HG02970 (cell line): Measurements from ENCODE around the gene CST2.
"Not testable (repeated sequence)": the region's sequence is repeated elsewhere in the genome, so short reads cannot be mapped to it uniquely, and the experiment has no call there.

ENCODE experiments used
- ATAC-seq: cut with Tn5 transposase; IDR thresholded peaks from one replicate; pipeline ENCODE4 v1.9.1; 2021; ENCODE audit warnings: mild to moderate bottlenecking, moderate library complexity, moderate number of reproducible peaks; ENCODE audit not compliant: unreplicated experiment, low FRiP score

The CST2 gene

GRCh38 chr20:23826541-23827021 lies at the start of gene CST2:
Gene CST2 (minus strand): TSS chr20:23826729. CDS start chr20:23826660, 69 bp downstream.
- ATAC-seq = no peak

GRCh38 chr20:23875606-23876237 lies 49.2 kb upstream of the CST2 start:
- ATAC-seq = no peak

GRCh38 chr20:23874747-23875146 lies 48.2 kb upstream of the CST2 start:
- ATAC-seq = no peak

- no peak for ATAC-seq
Measured at GRCh38 chr20:23873370-23874015, 47.0 kb upstream of the CST2 start.

GRCh38 chr20:23872065-23872464 lies 45.5 kb upstream of the CST2 start:
- ATAC-seq = no peak

- ATAC-seq = no peak
Measured at GRCh38 chr20:23870461-23870860, 43.9 kb upstream of the CST2 start.

GRCh38 chr20:23869520-23869919 lies 43.0 kb upstream of the CST2 start:
- no peak for ATAC-seq

GRCh38 chr20:23868321-23868720 lies 41.8 kb upstream of the CST2 start:
- ATAC-seq = no peak

GRCh38 chr20:23867152-23867776 lies 40.7 kb upstream of the CST2 start:
- no peak for ATAC-seq

- ATAC-seq = not testable (repeated sequence)
Measured at GRCh38 chr20:23860771-23861170, 34.2 kb upstream of the CST2 start.

GRCh38 chr20:23857962-23858595 lies 31.6 kb upstream of the CST2 start:
- no peak for ATAC-seq

GRCh38 chr20:23856736-23857135 lies 30.2 kb upstream of the CST2 start:
- no peak for ATAC-seq

- no peak for ATAC-seq
Measured at GRCh38 chr20:23856226-23856625, 29.7 kb upstream of the CST2 start.

- no peak for ATAC-seq
Measured at GRCh38 chr20:23841693-23842092, 15.2 kb upstream of the CST2 start.

- no peak for ATAC-seq
Measured at GRCh38 chr20:23835716-23836115, 9.2 kb upstream of the CST2 start.

GRCh38 chr20:23832775-23833513 lies 6.4 kb upstream of the CST2 start:
- no peak for ATAC-seq

GRCh38 chr20:23831961-23832360 lies 5.4 kb upstream of the CST2 start:
- not testable (repeated sequence) for ATAC-seq

GRCh38 chr20:23823621-23824324 lies 2.8 kb downstream of the CST2 start:
- ATAC-seq = no peak

GRCh38 chr20:23823111-23823510 lies 3.4 kb downstream of the CST2 start:
- no peak for ATAC-seq

- no peak for ATAC-seq
Measured at GRCh38 chr20:23820493-23820892, 6.0 kb downstream of the CST2 start.
